Effector memory CD4-positive, alpha-beta T cell (primary cell): ENCODE results near the gene CCDC40.

Source experiments
- DNase-seq, 3 donors: peaks; one replicate each; pipeline ENCODE4 v3.0.0-alpha.2; 2020
- H3K27ac ChIP-seq: 2 replicates; pipeline ENCODE4 v1.7.0; 2013; ENCODE audit warnings: mild to moderate bottlenecking, low read length, moderate library complexity; ENCODE audit not compliant: insufficient read depth, poor library complexity, severe bottlenecking
- H3K27me3 ChIP-seq: replicated peaks from 2 replicates; pipeline ENCODE4 v1.7.0; 2013; ENCODE audit warnings: mild to moderate bottlenecking, low read length; ENCODE audit not compliant: insufficient read depth, control insufficient read depth, poor library complexity, severe bottlenecking
- H3K36me3 ChIP-seq: 2 replicates; pipeline ENCODE4 v1.7.0; 2013; ENCODE audit warnings: mild to moderate bottlenecking, low read length, moderate library complexity; ENCODE audit not compliant: control insufficient read depth, insufficient read depth
- H3K4me1 ChIP-seq: 2 replicates; pipeline ENCODE4 v1.7.0; 2013; ENCODE audit warnings: low read length, mild to moderate bottlenecking; ENCODE audit not compliant: control insufficient read depth, insufficient read depth, poor library complexity, severe bottlenecking
- H3K4me3 ChIP-seq: 2 replicates; pipeline ENCODE4 v1.7.0; 2013; ENCODE audit warnings: low read length, low read depth, mild to moderate bottlenecking; ENCODE audit not compliant: insufficient read depth, poor library complexity, severe bottlenecking
- H3K9me3 ChIP-seq: 2 replicates; pipeline ENCODE4 v1.7.0; 2013; ENCODE audit warnings: mild to moderate bottlenecking, low read length, moderate library complexity; ENCODE audit not compliant: control insufficient read depth

The CCDC40 gene

DNA sequence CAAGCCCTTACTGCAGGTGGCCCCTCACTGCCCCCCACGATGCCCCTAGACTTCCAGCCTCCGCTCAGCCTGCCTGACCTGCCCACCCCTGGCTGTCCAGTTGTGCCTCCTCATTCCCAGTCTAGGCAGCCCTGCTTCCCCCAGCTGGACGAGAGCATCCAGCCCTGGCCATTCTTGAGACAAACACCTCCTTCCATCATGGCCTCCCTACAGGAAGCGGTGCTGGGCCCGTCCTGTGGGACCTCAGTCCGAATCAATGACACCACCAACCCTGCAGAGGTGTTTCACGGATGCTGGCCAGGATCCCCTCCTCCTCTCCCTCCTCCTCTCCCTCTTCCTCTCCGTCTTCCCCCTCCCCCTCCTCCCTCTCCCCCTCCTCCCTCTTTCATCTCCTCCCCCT, 28.3 kb downstream of the CCDC40 start:
- Histone ChIP-seq H3K27me3 (no peaks in the 10 kb centered on the region), H3K9me3 (no peaks in the 10 kb centered on the region)
- no peak for DNase-seq

DNA sequence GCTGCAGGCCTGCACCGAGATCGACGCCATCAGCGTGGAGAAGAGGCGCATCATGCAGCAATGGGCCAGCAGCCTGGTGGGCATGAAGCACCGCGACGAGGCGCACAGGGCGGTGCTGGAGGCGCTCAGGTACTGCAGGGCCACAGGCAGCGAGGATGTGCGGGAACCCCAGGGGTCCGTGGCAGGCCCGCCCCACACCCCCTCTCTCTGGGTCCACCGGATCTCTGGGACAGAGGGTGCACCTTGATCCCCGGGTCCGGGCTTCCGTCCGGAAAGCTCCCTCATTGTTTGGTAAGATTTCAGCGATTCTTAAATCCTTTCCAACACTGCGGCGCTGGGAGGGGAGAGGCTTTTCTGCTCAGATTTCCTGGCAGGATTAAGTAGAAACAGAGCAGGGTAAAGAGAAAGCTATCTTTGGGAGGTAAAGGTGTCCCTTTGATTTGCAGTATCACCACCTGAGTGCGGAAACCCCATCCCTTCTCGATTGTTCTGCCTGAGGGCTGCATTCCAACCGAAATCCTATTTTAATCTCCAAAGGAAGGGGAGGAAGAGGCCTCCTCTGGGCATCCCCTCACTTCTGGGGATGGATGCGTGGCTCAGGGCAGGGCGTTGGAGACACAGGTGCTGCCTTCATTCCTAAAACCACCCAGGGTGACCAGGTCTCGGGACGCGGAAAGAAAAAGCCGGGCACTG, 29.2 kb downstream of the CCDC40 start:
- Histone ChIP-seq H3K4me1 (no peaks in the 10 kb centered on the region), H3K4me3 (no peak overlapping the region), H3K9me3 (no peaks in the 10 kb centered on the region), H3K27ac (no peak overlapping the region), H3K36me3 (no peaks in the 10 kb centered on the region), H3K27me3 (no peaks in the 10 kb centered on the region)
- no peak for DNase-seq

More for the DNA sequence above, 28.3 kb downstream of the CCDC40 start:
- H3K4me1 ChIP-seq, result no peaks in the 10 kb centered on the region
- no peaks in the 10 kb centered on the region for H3K36me3 ChIP-seq
- H3K27ac ChIP-seq, result no peak overlapping the region
- no peak overlapping the region for H3K4me3 ChIP-seq

DNA sequence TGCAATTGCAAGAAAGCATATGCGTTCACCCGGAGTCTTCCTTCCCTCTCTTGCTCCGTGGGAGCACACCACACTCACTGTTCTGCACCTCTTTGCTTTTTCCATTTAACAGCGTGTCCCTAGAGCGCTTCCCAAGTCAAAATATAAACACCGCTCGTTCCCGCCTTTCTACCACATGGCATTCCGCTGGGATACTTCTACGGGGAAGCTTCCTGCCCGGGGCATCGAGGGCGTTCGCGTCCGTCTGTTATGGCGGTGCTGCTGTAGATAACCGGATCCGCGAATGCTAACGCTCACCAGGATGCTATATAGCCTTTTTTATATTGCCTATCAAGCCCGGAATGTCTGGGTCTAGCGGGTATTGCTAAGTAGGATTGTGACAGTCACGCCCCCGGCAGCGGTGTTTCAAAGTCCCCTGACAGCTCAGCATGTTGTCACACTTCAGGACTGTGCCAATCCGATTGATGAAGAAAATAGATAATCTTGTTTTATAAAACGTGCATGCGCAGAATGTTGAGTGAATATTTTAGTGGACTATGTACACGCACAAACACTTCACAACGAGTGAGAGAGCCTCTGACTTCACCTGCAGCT, 31.0 kb downstream of the CCDC40 start:
- Histone ChIP-seq H3K4me1 (no peaks in the 10 kb centered on the region), H3K27me3 (no peaks in the 10 kb centered on the region), H3K27ac (no peak overlapping the region), H3K9me3 (no peaks in the 10 kb centered on the region), H3K36me3 (no peaks in the 10 kb centered on the region), H3K4me3 (no peak overlapping the region)
- DNase-seq, result no peak

DNA sequence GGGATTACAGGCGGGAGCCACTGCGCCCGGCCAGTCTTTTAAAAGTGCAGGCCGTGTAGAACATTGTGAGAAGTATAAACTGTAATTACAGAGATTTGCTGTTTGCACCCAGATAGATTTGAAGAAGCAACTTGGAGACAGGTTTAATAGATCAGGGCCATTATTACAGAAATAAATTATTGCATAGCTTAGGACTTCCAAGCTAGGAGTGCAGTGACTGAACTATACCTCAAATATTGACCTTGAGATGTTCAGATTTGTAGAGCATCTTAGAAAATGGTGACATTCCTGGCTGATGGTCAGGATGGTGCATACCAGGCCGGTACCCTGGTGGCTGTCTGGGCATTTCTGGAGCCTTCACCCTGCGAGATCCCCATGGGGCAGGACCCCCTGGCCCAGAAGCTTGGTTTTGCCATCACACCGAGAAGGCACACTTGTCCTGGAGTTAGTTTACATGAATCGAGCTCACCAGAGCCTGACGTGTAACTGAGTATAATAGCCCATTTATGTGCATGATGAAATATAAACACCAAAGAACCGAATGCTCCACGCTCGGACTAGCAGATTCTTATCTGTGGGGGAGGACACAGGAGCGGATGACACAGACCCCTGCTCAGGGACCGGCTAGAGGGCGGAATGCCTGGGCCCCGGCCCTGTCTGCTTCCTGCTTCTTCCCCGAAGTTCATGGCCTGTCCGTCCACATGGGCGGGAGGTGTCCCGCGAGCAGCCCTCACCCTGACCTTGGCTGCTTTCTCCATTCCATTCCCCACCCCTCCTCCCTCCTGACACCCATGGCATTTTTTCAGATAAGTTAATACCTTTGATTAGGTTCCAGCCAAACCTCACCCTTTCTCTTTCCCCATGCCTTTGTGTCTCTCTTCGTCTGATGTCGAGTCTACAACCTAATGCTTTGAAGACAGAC, 32.1 kb downstream of the CCDC40 start:
- Histone ChIP-seq H3K9me3 (no peaks in the 10 kb centered on the region), H3K27ac (no peak overlapping the region), H3K4me1 (no peaks in the 10 kb centered on the region), H3K36me3 (no peaks in the 10 kb centered on the region), H3K4me3 (no peak overlapping the region), H3K27me3 (no peaks in the 10 kb centered on the region)
- DNase-seq, result no peak

DNA sequence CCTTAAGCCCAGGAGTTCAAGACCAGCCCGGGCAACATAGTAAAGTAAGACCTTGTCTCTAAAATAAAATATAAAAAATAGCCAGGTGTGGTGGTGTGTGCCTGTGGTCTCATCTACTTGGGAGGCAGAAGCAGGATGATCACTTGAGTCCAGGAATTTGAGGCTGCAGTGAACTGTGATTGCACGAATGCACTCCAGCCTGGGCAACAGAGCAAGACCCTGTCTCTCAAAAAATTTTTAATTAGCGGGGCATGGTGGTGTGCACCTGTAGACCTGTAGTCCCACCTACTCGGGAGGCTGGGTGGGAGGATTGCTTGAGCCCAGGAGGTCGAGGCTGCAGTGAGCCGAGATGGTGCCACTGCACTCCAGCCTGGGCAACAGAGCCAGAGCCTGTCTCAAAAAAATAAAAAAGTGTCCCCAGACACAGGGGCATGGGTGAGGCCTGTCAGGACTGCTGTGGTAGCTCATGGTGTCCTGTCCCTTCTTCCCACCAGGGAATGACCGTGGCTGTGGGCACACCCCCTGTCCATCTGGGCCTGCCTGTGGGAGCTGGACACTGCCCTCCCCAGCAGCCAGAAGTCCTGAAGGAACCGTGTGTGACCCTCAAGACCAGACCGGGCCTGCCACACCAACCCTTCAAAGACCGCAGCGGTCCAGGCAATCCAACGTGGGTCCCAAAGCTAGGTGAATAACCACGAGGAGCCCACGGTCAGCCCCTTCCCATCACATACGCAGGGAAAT, 34.1 kb downstream of the CCDC40 start:
- Histone ChIP-seq H3K36me3 (no peaks in the 10 kb centered on the region), H3K9me3 (no peaks in the 10 kb centered on the region), H3K27ac (no peak overlapping the region), H3K4me3 (no peak overlapping the region), H3K4me1 (no peaks in the 10 kb centered on the region), H3K27me3 (no peaks in the 10 kb centered on the region)
- DNase-seq, result no peak

DNA sequence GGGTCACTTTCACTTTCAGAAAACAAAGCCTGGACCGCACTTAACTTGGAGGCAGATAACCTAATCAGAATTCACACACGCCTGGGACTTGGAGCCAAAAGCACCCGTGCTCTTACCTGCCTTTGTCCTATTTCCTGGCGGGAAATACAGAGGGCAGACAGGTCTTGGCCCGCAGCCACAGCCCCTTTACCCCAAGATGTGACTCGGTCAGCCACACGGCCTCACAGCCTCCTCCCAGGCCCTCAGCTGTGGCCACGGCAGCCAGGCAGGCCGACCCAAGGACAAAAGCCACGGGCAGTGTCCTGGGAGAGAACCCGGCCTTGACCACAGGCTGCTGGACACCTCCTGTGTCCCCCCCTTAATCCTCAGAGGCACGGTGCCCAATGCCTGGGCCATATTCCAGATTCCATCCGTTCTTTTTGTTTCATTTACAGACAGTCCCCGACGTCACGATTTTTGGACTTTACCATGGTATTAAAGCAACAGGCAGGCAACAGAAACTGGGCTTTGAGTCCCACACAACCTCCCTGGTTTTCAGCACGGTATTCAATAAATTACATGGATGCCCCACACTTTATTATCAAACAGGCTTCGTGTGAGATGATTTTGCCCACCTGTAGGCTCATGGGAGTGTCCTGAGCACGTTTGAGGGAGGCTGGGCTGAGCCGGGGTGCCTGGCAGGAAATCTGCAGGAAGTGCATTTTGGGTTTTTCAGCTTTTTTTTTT, 34.8 kb downstream of the CCDC40 start:
- DNase-seq, result no peak
- Histone ChIP-seq H3K27me3 (no peaks in the 10 kb centered on the region), H3K36me3 (no peaks in the 10 kb centered on the region), H3K9me3 (no peaks in the 10 kb centered on the region), H3K4me3 (no peak overlapping the region), H3K4me1 (no peaks in the 10 kb centered on the region), H3K27ac (no peak overlapping the region)

DNA sequence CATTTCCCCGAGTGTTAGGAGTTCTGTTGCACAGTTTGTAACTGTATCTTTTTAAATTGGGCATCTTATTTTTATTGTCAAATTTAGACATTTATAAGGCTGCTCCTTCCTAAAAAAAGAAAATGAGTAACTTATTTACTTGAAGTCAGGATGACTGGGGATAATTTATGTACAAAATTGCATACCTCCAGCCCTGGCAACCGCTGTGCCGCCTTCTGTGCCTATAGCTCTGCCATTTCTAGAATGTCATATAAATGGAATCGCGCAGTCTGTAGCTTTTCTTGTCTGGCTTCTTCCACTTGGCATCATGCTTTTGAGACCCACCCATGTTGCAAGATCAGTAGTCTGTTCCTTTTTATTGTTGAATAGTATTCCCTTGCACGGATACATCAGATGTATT, 36.0 kb downstream of the CCDC40 start:
- no peaks in the 10 kb centered on the region for H3K9me3 ChIP-seq
- H3K36me3 ChIP-seq, result no peaks in the 10 kb centered on the region
- no peak for DNase-seq

DNA sequence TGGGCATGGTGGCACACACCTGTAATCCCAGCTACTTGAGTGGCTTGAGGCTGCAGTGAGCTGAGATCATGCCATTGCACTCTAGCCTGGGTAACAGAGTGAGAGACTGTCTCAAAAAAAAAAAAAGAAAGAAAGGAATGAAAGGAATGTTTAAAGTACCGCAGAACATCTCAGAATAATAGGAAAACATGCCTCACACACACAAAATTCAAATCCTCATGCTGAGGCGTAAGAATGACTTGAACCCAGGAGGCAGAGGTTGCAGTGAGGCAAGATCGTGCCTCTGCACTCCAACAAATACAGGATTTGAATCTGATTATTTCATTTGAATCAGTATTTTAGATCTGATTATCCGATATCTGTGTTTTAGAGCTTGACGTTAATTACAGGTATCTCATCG, 43.6 kb downstream of the CCDC40 start:
- no peak for DNase-seq
- H3K9me3 ChIP-seq, result no peaks in the 10 kb centered on the region
- no peak overlapping the region for H3K27ac ChIP-seq
- no peak overlapping the region for H3K4me3 ChIP-seq
- no peaks in the 10 kb centered on the region for H3K36me3 ChIP-seq
- no peaks in the 10 kb centered on the region for H3K4me1 ChIP-seq
- H3K27me3 ChIP-seq, result no peaks in the 10 kb centered on the region

More for the DNA sequence above, 36.0 kb downstream of the CCDC40 start:
- Histone ChIP-seq H3K4me3 (no peak overlapping the region), H3K27me3 (no peaks in the 10 kb centered on the region), H3K4me1 (no peaks in the 10 kb centered on the region), H3K27ac (no peak overlapping the region)

DNA sequence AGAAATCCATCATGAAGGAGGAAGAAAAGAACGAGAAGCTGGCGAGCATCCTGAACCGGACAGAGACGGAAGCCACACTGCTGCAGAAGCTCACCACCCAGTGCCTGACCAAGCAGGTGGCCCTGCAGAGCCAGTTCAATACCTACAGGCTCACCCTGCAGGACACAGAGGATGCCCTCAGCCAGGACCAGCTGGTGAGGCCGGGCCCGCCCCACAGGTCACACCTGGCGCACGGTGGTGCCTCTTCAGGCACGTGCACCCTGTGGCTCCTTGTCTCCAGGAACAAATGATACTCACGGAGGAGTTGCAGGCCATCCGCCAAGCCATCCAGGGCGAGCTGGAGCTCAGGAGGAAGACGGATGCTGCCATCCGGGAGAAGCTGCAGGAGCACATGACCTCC, 45.2 kb downstream of the CCDC40 start:
- Histone ChIP-seq H3K27me3 (no peaks in the 10 kb centered on the region), H3K9me3 (no peaks in the 10 kb centered on the region), H3K27ac (no peak overlapping the region), H3K4me3 (no peak overlapping the region), H3K36me3 (no peaks in the 10 kb centered on the region), H3K4me1 (no peaks in the 10 kb centered on the region)
- no peak for DNase-seq
